HCT116 (cell line): Measurements from ENCODE around the gene IPP.

Experiments
- CEBPB ChIP-seq: IDR thresholded peaks from 2 replicates; pipeline ENCODE4 v1.6.1; 2012; ENCODE audit warnings: low read depth
- CTCF ChIP-seq, 3 experiments: fragments of 200-600 bp in 1 of 3; sonication (generic) in 1 of 3; IDR thresholded peaks in 2 of 3; conservative IDR thresholded peaks in 1 of 3; 2 replicates each; pipeline ENCODE4 v1.5.1; 2012 to 2017; ENCODE audit warnings: low read depth in 2 of 3, low read length in 2 of 3, antibody characterized with exemption in 1 of 3, borderline replicate concordance in 1 of 3, control low read depth in 1 of 3, mild to moderate bottlenecking in 1 of 3, mixed read lengths in 1 of 3, mixed run types in 1 of 3, moderate library complexity in 1 of 3; ENCODE audit not compliant: insufficient read depth in 1 of 3
- EZH2 ChIP-seq: fragments of 200-600 bp; sonication (generic); IDR thresholded peaks from 2 replicates; pipeline ENCODE4 v1.6.1; 2017; ENCODE audit warnings: antibody characterized with exemption, mixed run types
- JUND ChIP-seq: IDR thresholded peaks from 2 replicates; pipeline ENCODE4 v1.6.1; 2012
- MAX ChIP-seq: IDR thresholded peaks from 2 replicates; pipeline ENCODE4 v1.6.1; 2012
- POLR2A ChIP-seq: IDR thresholded peaks from 2 replicates; pipeline ENCODE4 v1.7.0; 2011; ENCODE audit warnings: borderline replicate concordance; ENCODE audit not compliant: insufficient read depth, insufficient read length; ENCODE audit errors: extremely low read depth
- POLR2AphosphoS5 ChIP-seq: IDR thresholded peaks from 2 replicates; pipeline ENCODE4 v1.6.1; 2011; ENCODE audit warnings: mild to moderate bottlenecking, low read depth, low read length, moderate library complexity
- RAD21 ChIP-seq: IDR thresholded peaks from 2 replicates; pipeline ENCODE4 v1.6.1; 2012; ENCODE audit warnings: low read depth, mild to moderate bottlenecking
- SIN3A ChIP-seq: IDR thresholded peaks from 2 replicates; pipeline ENCODE4 v1.6.1; 2012; ENCODE audit warnings: low read depth
- SP1 ChIP-seq: IDR thresholded peaks from 2 replicates; pipeline ENCODE4 v1.6.1; 2012; ENCODE audit warnings: low read depth
- TCF7L2 ChIP-seq: IDR thresholded peaks from 2 replicates; pipeline ENCODE4 v1.7.0; 2011; ENCODE audit warnings: borderline replicate concordance, inconsistent platforms; ENCODE audit not compliant: insufficient read depth, insufficient read length; ENCODE audit errors: extremely low read depth
- ZBTB33 ChIP-seq: IDR thresholded peaks from 2 replicates; pipeline ENCODE4 v1.6.1; 2011; ENCODE audit warnings: mild to moderate bottlenecking, low read length, moderate library complexity; ENCODE audit not compliant: insufficient replicate concordance; ENCODE audit errors: extremely low read depth
- ZNF274 ChIP-seq: fragments of 200-500 bp; sonication (Bioruptor generic); IDR thresholded peaks from 2 replicates; pipeline ENCODE4 v1.6.1; 2014; ENCODE audit warnings: mild to moderate bottlenecking, low read depth, low read length, inconsistent platforms

- TF ChIP-seq MAX (no peak), POLR2A (no peak), SIN3A (no peak), SP1 (no peak), CTCF (IDR thresholded peaks at IDR 0.05 in 2 of 3, conservative IDR thresholded peaks at IDR 0.05 in 1 of 3; ENCODE audit: borderline replicate concordance in 1 of 3, insufficient read depth in 1 of 3, low read depth in 2 of 3, low read length in 2 of 3) (no peak), POLR2AphosphoS5 (no peak), RAD21 (no peak), EZH2 (no peak), CEBPB (no peak), TCF7L2 (no peak), ZBTB33 (no peak), JUND (no peak), ZNF274 (no peak)
These were observed 65.0 kb downstream of the IPP start for GRCh38 chr1:45685308-45686014.
